Stimulated activated CD8-positive, alpha-beta memory T cell treated with anti-CD3 and anti-CD28 coated beads, Interleukin-15, amount 100 ng/mL, for 48 hours (primary cell): ENCODE measurements around the gene CARD10.
"Not testable (repeated sequence)": the region's sequence is repeated elsewhere in the genome, so short reads cannot be mapped to it uniquely, and the experiment has no call there.

Source experiments
- DNase-seq, 2 donors: peaks; one replicate each; pipeline ENCODE4 v3.0.0-alpha.2; 2020; ENCODE audit warnings: low read depth in 2 of 2

Gene CARD10

GRCh38 chr22:37485395-37486223 is 33.6 kb downstream of the CARD10 start:
- DNase-seq, result no peak

GRCh38 chr22:37484480-37485394 is 34.5 kb downstream of the CARD10 start:
- peak; percentile 76 to 79 for DNase-seq

- no peak for DNase-seq
Measured at GRCh38 chr22:37483050-37483449, 36.2 kb downstream of the CARD10 start.

GRCh38 chr22:37482244-37482643 is 37.0 kb downstream of the CARD10 start:
- no peak for DNase-seq

GRCh38 chr22:37481347-37481907 is 37.8 kb downstream of the CARD10 start:
- DNase-seq, result no peak

GRCh38 chr22:37480387-37481346 is 38.5 kb downstream of the CARD10 start:
- DNase-seq, result no peak

- no peak for DNase-seq
Measured at GRCh38 chr22:37479196-37479595, 40.0 kb downstream of the CARD10 start.

GRCh38 chr22:37476389-37477329 is 42.6 kb downstream of the CARD10 start:
- DNase-seq, result no peak

- no peak for DNase-seq
Measured at GRCh38 chr22:37474447-37475090, 44.6 kb downstream of the CARD10 start.

DNA sequence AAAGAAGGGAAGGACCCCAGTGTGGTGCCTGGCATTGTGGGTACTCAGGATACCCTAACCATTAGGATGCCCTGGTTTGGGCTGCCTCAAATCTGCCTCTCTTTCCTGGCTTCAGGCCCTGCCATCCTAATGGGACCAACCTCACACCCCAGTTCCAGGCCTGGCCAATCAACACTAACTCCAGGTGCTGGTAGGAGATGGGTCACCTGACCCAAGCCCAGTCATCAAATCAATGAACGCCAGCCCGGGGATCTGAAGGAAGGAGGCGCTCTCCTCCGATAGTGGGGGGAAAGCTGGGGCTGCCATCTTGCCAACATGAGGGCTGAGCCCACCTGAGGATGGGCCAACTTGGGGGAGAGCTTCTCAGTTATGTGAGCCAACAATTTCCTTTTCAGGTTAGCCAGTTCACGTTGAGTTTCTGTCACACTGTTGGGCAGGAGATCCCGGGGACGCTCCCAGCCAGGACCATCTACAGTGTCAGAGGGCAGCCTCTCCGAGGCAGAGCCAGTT is 45.7 kb downstream of the CARD10 start:
- DNase-seq, result no peak

- DNase-seq, result no peak
Measured at GRCh38 chr22:37472418-37473006, 46.7 kb downstream of the CARD10 start.

GRCh38 chr22:37471727-37472417 is 47.3 kb downstream of the CARD10 start:
- no peak for DNase-seq

DNA sequence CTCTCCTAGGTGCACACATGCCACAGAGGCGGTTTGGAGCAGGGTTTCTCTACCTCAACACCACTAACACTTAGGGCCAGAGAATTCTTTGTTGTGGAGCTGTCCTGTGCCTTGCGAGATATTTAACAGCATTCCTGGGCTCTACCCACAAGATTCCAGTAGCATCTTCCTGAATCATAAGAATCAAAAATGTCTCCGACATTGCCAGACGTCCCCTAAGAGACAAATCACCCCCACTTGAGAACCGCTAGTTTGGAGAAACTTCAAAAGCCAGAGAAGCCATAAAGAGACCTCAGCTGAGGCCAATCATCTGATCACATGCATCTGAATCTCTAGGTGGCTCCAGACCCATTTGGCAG is 49.1 kb downstream of the CARD10 start:
- no peak for DNase-seq

DNA sequence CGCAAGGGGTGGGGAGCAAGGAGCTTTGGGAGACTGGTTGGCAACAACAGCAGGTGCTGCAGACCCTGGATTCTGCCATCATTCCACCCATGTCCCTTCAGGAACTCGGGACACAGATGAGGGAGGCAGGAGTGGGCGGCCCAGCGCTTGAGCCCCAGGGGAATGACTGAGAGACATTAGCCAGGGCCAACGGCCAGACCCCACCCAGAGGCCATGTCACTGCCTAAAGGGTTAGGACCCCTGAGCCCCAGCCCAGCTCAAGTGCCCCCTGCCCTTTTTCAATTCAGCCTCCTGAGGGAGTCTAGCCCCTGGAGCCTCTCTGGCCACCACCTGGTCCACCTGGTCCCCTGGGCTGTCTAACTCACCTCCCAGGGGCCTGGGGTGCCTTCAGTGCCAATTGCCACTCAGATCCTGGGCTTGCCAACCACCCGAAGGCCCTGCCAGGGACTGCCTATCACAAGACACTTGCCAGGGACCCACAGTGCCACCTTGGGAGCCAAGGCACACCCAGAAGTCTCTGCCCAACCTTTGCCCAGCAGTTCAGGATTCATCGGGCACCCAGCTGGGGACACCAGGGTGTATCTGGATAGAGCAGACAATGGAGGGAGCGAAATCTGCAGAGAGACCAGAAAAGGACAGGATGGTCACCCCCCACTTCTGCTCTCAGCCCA is 49.7 kb downstream of the CARD10 start:
- no peak for DNase-seq

- DNase-seq, result not testable (repeated sequence)
Measured at GRCh38 chr22:37468201-37468695, 51.0 kb downstream of the CARD10 start.

GRCh38 chr22:37467391-37467955 is 51.7 kb downstream of the CARD10 start:
- no peak for DNase-seq

DNA sequence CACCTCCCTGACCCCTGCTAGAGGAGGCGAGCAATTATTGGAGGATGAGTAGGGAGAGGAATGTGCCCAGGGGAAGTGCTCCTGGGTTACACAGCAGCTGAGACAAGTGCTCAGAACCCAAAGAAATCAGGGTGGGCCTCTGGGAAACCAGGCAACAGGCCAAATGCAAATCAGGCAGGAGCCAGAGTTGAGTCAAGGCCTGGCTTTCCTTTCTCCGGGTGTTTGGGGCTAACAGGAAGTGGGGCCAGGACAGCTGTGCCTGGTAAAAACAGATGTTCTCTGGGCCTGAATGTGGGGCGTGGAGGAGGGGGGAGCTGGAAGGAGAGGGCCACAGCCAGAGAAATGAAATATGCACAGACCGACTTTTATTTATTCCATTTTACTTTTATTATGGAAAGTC is 55.0 kb downstream of the CARD10 start:
- DNase-seq, result no peak
